Measurements from ENCODE around the gene LAMTOR4.

DNA sequence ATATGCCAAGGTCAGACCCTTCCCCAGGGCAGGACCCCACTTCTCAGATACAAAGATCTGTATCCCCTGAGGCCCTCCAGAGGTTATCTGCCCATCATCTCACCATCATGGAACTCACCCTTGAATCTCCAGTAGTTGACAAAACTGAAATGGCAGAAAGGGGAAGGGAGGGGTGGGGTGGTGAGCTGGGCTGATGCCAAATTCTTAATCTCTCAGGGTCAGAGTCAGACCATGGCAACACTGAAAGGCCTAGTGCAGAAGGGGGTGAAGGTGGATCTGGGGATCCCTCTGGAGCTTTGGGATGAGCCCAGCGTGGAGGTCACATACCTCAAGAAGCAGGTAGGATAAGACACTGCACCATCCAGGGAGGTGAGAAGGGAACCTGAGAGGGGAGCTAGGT, 26.1 kb upstream of the LAMTOR4 start:
- TF ChIP-seq, protein P1, sequence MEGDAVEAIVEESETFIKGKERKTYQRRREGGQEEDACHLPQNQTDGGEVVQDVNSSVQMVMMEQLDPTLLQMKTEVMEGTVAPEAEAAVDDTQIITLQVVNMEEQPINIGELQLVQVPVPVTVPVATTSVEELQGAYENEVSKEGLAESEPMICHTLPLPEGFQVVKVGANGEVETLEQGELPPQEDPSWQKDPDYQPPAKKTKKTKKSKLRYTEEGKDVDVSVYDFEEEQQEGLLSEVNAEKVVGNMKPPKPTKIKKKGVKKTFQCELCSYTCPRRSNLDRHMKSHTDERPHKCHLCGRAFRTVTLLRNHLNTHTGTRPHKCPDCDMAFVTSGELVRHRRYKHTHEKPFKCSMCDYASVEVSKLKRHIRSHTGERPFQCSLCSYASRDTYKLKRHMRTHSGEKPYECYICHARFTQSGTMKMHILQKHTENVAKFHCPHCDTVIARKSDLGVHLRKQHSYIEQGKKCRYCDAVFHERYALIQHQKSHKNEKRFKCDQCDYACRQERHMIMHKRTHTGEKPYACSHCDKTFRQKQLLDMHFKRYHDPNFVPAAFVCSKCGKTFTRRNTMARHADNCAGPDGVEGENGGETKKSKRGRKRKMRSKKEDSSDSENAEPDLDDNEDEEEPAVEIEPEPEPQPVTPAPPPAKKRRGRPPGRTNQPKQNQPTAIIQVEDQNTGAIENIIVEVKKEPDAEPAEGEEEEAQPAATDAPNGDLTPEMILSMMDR (IDR thresholded peaks at IDR 0.05) = no peak
- TF ChIP-seq POLR2A (IDR thresholded peaks at IDR 0.05) = no peak
